ENCODE measurements around the gene PTHLH.

The PTHLH gene

GRCh38 chr12:27934276-27934675, 38.3 kb downstream of the PTHLH start:
- DNase-seq (ENCODE audit: low read depth) = no peak

GRCh38 chr12:27931390-27931789, 41.1 kb downstream of the PTHLH start:
- DNase-seq (ENCODE audit: low read depth) = no peak

GRCh38 chr12:27927347-27927746, 45.2 kb downstream of the PTHLH start:
- no peak for DNase-seq (ENCODE audit: low read depth)

- no peak for DNase-seq (ENCODE audit: low read depth)
Observed at GRCh38 chr12:27924350-27925135, 48.0 kb downstream of the PTHLH start.

GRCh38 chr12:27922531-27923139, 49.9 kb downstream of the PTHLH start:
- no peak for DNase-seq (ENCODE audit: low read depth)

- no peak for DNase-seq (ENCODE audit: low read depth)
Observed at GRCh38 chr12:27919671-27920235, 52.8 kb downstream of the PTHLH start.

- no peak for DNase-seq (ENCODE audit: low read depth)
Observed at GRCh38 chr12:27915536-27915935, 57.0 kb downstream of the PTHLH start.

- no peak for DNase-seq (ENCODE audit: low read depth)
Observed at GRCh38 chr12:27915021-27915420, 57.5 kb downstream of the PTHLH start.

GRCh38 chr12:27913999-27914614, 58.4 kb downstream of the PTHLH start:
- no peak for DNase-seq (ENCODE audit: low read depth)

- DNase-seq (ENCODE audit: low read depth) = no peak
Observed at GRCh38 chr12:27911397-27911796, 61.1 kb downstream of the PTHLH start.
